ENCODE measurements around the gene POLA2.

POLA2 gene

DNA sequence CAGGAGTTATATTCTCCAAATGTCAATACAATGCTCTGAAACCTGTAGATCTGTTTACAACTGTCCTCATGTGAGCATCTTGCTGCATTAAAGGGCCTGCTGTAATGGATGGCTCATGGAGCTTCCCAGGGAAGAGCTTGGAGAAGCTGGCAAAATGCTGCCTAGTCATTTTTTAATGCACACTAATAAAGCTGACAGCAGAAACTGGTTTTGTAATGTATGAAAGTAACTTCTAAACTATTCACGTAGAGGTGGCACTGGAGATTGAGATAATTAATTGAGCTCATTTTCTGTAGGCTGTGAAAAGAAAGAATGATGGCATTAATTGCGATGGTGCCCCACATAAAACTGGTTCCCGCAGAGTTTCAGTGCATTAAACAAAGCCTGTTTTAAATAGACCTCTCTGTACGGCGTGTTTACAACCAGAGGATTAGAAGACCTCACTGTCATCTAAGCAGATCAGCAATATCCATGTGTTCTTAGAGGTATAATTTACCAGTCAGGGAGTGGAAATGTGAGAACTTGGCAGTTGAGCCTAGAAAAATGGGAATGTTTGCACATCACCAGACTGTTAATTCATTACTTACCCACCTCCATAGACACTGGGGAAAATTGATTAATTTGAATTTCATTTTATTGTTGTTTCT lies 16.0 kb downstream of the POLA2 start:
- Histone ChIP-seq H3K9ac (ENCODE audit: low read length) (no peak overlapping the region), H3K27ac (ENCODE audit: low read depth, low read length) (no peak overlapping the region), H3K36me3 (ENCODE audit: control insufficient read depth, insufficient read depth, low read length) (peaks cover 7% of the 10 kb centered on the region), H3K27me3 (ENCODE audit: control insufficient read depth, insufficient read depth, low read length) (no peaks in the 10 kb centered on the region), H3K4me3 (ENCODE audit: low read length) (no peak overlapping the region), H3K4me1 (ENCODE audit: control insufficient read depth, insufficient read depth, low read length) (peaks cover 17% of the 10 kb centered on the region)

DNA sequence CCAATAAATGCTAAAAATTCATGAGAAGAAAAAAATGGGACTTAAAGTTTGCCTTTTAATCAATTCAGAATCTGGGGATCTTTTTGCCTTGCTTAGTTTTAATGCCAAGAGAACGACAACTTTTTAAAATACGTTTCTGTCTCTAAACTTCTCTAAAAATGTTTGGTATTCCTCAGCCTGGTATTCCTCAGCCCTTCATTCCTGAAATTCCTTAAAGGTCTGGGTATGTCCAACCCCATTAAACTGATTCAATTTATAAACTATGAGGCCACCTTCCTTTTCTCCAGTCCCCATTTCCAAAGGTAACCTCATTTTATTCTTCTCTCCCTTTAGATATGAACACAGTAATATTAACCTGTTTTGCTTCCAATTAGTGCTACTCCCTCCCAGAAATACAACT lies 16.6 kb downstream of the POLA2 start:
- Histone ChIP-seq H3K27ac (ENCODE audit: low read depth, low read length) (no peak overlapping the region), H3K4me1 (ENCODE audit: control insufficient read depth, insufficient read depth, low read length) (peaks cover 17% of the 10 kb centered on the region), H3K4me3 (ENCODE audit: low read length) (no peak overlapping the region), H3K9ac (ENCODE audit: low read length) (no peak overlapping the region), H3K27me3 (ENCODE audit: control insufficient read depth, insufficient read depth, low read length) (no peaks in the 10 kb centered on the region), H3K36me3 (ENCODE audit: control insufficient read depth, insufficient read depth, low read length) (peaks cover 7% of the 10 kb centered on the region)

DNA sequence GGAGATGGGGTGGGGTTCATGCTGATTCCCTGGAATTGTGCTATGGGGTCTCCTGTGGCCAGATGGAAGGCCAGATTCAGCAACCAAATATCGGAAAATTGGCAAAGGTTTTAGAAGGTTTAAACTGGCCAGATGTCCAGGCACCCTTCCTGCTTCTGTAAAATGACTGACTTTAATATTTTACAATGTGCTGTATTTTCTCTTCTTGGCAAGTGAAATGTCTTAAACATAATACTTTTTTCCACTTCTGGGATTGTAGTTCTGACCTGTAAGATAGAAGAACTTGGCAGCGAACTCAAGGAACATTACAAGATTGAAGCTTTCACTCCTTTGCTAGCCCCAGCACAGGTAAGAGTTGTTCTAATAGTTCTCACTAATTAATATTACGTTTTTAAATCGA lies 17.5 kb downstream of the POLA2 start:
- Histone ChIP-seq H3K27ac (ENCODE audit: low read depth, low read length) (peak overlapping the region; percentile 4), H3K4me3 (ENCODE audit: low read length) (no peak overlapping the region), H3K9ac (ENCODE audit: low read length) (no peak overlapping the region), H3K36me3 (ENCODE audit: control insufficient read depth, insufficient read depth, low read length) (peaks cover 7% of the 10 kb centered on the region), H3K27me3 (ENCODE audit: control insufficient read depth, insufficient read depth, low read length) (no peaks in the 10 kb centered on the region), H3K4me1 (ENCODE audit: control insufficient read depth, insufficient read depth, low read length) (peaks cover 17% of the 10 kb centered on the region)

DNA sequence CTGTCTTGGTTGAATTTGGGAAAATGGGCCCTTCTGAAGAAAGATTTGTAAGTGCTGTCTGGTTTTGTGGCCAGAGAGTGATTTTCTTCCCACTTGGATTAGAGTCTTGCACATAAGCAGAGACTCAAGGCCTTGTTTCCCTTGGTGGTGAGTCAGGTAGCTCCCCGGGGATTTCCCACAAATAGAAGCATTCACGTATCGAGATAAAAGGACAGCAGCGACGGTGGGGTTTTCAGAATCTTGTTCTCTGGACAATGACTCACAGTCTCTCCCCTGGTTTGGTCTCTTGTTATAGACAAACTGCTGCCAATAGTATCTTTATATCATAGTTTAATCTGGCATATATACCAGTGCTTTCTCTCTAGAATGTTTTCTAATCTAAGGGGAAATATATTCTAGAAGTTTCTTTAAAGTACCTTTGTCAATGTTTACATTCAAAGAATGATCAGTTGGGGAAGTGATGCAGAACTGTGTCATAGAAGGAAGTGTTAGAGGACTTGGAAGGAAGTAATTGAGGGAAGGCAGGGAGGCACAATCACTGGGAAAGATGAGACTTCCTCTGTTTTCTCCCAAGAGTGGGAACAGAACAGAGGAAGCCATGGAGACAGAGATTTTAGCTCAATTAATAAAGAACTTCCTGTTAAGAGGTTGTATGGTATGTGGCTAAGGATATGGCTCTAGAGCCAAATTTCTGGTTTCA lies 18.1 kb downstream of the POLA2 start:
- Histone ChIP-seq H3K27ac (ENCODE audit: low read depth, low read length) (peak overlapping the region; percentile 37), H3K4me1 (ENCODE audit: control insufficient read depth, insufficient read depth, low read length) (peaks cover 17% of the 10 kb centered on the region), H3K27me3 (ENCODE audit: control insufficient read depth, insufficient read depth, low read length) (no peaks in the 10 kb centered on the region), H3K4me3 (ENCODE audit: low read length) (no peak overlapping the region), H3K9ac (ENCODE audit: low read length) (no peak overlapping the region), H3K36me3 (ENCODE audit: control insufficient read depth, insufficient read depth, low read length) (peaks cover 7% of the 10 kb centered on the region)

DNA sequence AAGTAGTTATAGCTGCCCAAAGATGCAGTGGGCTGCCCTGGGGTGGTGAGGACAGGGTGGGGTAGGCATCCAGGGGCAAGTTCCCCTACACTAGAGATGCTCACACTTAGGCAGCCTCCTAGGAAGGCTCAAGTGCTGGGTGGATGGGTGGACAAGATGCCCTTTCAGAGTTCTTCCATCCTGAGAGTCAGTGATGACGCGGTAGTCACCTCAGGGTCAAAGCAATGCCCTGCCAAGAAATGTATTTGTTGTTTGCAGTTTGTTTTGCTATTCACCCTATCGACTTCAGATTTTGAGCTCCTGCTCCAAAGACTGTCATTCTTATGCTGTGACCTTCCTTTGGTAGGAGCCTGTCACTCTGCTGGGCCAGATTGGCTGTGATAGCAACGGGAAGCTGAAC lies 18.9 kb downstream of the POLA2 start:
- Histone ChIP-seq H3K9ac (ENCODE audit: low read length) (no peak overlapping the region), H3K4me1 (ENCODE audit: control insufficient read depth, insufficient read depth, low read length) (peaks cover 12% of the 10 kb centered on the region), H3K27me3 (ENCODE audit: control insufficient read depth, insufficient read depth, low read length) (no peaks in the 10 kb centered on the region), H3K36me3 (ENCODE audit: control insufficient read depth, insufficient read depth, low read length) (peaks cover 7% of the 10 kb centered on the region), H3K4me3 (ENCODE audit: low read length) (no peak overlapping the region), H3K27ac (ENCODE audit: low read depth, low read length) (peak overlapping the region; percentile 37)

DNA sequence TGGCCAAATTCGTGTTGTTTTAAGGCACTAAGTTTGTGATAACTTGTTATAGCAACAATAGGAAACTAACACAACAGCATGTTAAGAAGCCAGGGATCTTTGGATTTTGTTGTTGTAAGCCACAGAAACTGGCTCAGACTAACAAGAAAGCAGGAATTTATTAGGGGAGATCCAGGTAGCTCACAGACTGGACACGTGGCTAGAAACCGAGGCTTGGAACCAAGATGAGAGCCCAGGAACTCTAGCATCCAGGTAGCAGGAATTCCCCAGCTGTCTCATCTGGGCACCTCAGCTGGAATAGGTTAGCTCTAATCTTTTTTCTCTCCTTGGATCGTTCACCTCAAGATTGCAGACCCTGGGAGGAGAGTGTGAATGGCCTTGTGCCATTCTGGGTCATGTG lies 24.9 kb downstream of the POLA2 start:
- Histone ChIP-seq H3K27me3 (ENCODE audit: control insufficient read depth, insufficient read depth, low read length) (no peaks in the 10 kb centered on the region), H3K4me1 (ENCODE audit: control insufficient read depth, insufficient read depth, low read length) (peaks cover 15% of the 10 kb centered on the region), H3K27ac (ENCODE audit: low read depth, low read length) (no peak overlapping the region), H3K36me3 (ENCODE audit: control insufficient read depth, insufficient read depth, low read length) (peaks cover 3% of the 10 kb centered on the region), H3K4me3 (ENCODE audit: low read length) (no peak overlapping the region), H3K9ac (ENCODE audit: low read length) (no peak overlapping the region)

DNA sequence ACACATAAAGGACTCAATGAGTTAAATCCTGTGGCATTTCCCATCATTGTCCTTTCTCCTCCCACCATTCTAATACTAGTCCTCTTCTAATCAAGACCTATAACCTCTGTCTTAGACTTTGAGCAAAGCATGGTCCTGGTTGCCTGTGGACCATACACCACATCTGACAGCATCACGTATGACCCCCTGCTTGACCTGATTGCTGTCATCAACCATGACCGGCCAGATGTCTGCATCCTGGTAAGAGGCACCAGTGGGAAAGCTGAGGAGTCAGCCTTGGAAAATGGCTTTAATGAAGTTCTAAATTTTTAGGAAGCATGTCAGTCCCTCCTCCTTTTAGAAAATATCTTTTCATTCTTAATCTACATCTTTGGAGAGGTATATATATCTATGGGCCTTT lies 25.8 kb downstream of the POLA2 start:
- Histone ChIP-seq H3K9ac (ENCODE audit: low read length) (no peak overlapping the region), H3K27ac (ENCODE audit: low read depth, low read length) (no peak overlapping the region), H3K27me3 (ENCODE audit: control insufficient read depth, insufficient read depth, low read length) (no peaks in the 10 kb centered on the region), H3K36me3 (ENCODE audit: control insufficient read depth, insufficient read depth, low read length) (no peaks in the 10 kb centered on the region), H3K4me1 (ENCODE audit: control insufficient read depth, insufficient read depth, low read length) (peaks cover 21% of the 10 kb centered on the region), H3K4me3 (ENCODE audit: low read length) (no peak overlapping the region)

DNA sequence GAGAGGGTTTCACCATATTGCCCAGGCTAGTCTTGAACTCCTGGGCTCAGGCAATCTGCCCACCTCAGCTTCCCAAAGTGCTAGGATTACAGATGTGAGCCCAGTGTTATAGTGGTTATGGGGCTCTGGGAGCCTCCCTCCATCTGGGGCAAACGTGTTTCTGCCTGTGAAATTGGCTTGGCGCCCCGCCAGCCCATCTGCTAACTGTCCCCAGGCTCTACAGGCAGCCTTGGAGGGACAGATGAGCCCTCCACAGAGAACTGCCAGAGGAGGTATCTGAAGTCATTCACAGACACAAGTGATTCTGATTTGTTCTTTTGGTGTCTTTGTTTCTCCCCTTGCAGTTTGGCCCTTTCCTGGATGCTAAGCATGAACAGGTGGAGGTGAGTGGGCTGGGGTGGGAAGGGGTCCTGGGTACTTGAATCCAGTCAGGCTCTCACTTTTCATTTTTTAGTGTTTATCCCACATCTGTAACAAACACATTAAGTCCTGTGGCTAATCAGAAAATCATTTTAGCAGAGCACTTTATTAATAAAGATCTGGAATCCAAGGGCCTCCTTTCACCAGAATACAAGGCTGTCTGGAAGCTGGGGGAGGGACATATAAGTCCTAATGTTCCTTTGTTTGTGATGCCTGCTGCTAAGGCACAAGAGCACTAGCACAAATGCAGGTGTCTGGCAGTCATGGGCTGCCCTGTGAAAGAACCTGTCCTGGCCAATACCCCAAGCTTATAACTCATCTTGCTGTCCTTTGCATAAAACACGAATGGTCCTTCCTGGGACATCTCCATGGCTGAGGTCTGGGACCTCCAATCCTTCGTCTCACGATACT lies 27.2 kb downstream of the POLA2 start:
- Histone ChIP-seq H3K4me1 (ENCODE audit: control insufficient read depth, insufficient read depth, low read length) (peaks cover 23% of the 10 kb centered on the region), H3K27me3 (ENCODE audit: control insufficient read depth, insufficient read depth, low read length) (no peaks in the 10 kb centered on the region), H3K27ac (ENCODE audit: low read depth, low read length) (no peak overlapping the region), H3K36me3 (ENCODE audit: control insufficient read depth, insufficient read depth, low read length) (no peaks in the 10 kb centered on the region), H3K4me3 (ENCODE audit: low read length) (no peak overlapping the region), H3K9ac (ENCODE audit: low read length) (no peak overlapping the region)

DNA sequence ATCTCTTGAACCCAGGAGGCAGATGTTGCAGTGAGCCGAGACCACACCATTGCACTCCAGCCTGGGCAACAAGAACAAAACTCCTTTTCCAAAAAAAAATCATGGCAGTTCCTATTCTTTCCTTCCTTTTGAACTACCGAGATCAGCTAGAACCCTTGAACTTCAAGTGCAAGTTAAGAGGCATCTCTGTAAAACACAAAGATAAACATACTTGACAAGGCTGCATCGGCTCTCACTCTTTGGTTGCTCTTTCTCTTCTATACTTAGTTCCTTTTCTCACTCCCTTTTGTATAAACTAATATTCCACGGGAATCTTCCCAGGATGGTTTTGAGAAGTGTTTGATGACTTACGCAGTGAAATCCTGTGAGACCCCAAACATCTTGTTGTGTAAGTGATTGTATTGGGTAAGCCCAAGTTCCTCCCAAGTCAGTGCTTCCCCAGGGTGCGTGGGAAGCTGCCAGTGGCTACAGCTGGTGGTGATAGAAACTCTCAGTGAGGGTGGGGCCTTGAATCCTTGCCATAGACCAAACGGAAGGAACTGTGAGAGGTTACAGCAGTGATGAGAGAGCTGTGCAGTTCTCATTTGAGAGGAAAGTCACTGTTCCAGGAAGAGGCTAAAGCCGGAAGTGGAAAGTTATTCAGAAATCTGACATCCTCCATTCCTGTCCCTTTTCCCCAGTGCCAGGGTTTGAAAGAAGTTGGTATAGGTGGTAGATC lies 28.8 kb downstream of the POLA2 start:
- Histone ChIP-seq H3K4me3 (ENCODE audit: low read length) (no peak overlapping the region), H3K9ac (ENCODE audit: low read length) (no peak overlapping the region), H3K27ac (ENCODE audit: low read depth, low read length) (peak overlapping the region; percentile 95), H3K27me3 (ENCODE audit: control insufficient read depth, insufficient read depth, low read length) (no peaks in the 10 kb centered on the region), H3K4me1 (ENCODE audit: control insufficient read depth, insufficient read depth, low read length) (peaks cover 39% of the 10 kb centered on the region), H3K36me3 (ENCODE audit: control insufficient read depth, insufficient read depth, low read length) (no peaks in the 10 kb centered on the region)

DNA sequence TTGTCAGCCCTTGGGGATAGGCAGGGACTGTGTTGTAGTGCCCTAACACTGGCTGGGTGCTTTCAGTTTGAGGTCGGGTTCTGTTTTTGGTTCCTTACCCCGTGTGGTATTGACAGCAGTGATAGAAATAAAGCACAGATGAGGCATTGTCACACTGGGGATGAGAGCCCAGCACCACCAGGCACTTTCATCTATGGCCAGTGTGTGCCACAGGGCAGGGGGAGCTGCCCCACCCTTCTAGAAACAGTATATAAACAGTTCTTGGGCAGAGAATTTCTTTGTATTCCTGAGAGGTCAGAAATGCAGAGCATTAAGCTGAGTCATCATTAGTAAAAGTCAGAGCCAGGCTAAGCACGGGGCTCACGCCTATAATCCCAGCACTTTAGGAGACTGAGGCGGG lies 29.9 kb downstream of the POLA2 start:
- peaks cover 45% of the 10 kb centered on the region for H3K4me1 ChIP-seq (ENCODE audit: control insufficient read depth, insufficient read depth, low read length)
- H3K9ac ChIP-seq (ENCODE audit: low read length) = no peak overlapping the region
- peak overlapping the region; percentile 17 for H3K4me3 ChIP-seq (ENCODE audit: low read length)

DNA sequence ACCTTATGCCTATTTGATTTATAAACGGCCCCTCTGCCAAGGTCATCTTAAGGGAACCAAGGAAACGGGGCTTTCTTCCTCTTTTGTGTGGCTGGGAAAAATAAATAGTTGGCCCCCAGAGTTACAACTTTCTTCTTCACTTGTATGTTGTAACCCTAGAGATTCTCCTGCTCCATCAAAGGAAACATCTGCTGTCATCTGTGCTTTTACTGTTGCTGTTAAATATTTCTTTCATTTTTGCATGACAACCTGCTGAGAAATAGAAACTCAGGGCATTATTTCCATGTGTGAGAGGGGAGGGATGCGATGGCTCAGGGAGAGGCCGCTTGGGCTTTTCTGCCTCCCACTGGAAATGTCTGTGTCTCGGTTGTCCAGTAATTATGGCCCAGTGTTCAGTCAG lies 31.1 kb downstream of the POLA2 start:
- Histone ChIP-seq H3K4me3 (ENCODE audit: low read length) (no peak overlapping the region), H3K9ac (ENCODE audit: low read length) (no peak overlapping the region), H3K4me1 (ENCODE audit: control insufficient read depth, insufficient read depth, low read length) (peaks cover 51% of the 10 kb centered on the region), H3K27me3 (ENCODE audit: control insufficient read depth, insufficient read depth, low read length) (no peaks in the 10 kb centered on the region), H3K36me3 (ENCODE audit: control insufficient read depth, insufficient read depth, low read length) (no peaks in the 10 kb centered on the region), H3K27ac (ENCODE audit: low read depth, low read length) (peak overlapping the region; percentile 95)

More for the DNA sequence above, 29.9 kb downstream of the POLA2 start:
- Histone ChIP-seq H3K27ac (ENCODE audit: low read depth, low read length) (peak overlapping the region; percentile 95), H3K36me3 (ENCODE audit: control insufficient read depth, insufficient read depth, low read length) (no peaks in the 10 kb centered on the region), H3K27me3 (ENCODE audit: control insufficient read depth, insufficient read depth, low read length) (no peaks in the 10 kb centered on the region)

DNA sequence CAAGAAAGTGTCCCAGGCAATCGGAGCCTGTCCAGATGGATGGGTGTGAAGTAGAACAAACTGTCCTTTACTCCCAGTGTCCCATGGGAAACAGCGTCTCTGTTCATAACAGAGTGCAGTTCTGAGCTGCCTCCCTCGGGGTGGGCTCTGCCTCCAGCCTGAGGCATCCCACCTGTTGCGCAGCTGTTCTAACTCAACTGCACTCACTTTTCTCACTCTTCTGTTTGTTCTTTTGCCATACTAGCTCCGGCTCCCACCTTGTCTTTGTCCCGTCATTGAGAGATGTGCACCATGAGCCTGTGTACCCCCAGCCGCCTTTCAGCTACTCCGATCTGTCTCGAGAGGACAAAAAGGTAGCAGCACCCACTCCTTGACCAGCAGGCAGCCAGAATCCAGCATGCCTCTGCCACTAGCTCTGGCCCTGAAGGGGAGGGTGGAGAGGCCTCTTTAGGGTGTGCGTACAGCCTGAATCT lies 32.2 kb downstream of the POLA2 start:
- H3K9ac ChIP-seq (ENCODE audit: low read length) = no peak overlapping the region
- H3K4me1 ChIP-seq (ENCODE audit: control insufficient read depth, insufficient read depth, low read length) = peaks cover 62% of the 10 kb centered on the region
- no peaks in the 10 kb centered on the region for H3K36me3 ChIP-seq (ENCODE audit: control insufficient read depth, insufficient read depth, low read length)
- H3K4me3 ChIP-seq (ENCODE audit: low read length) = no peak overlapping the region
- H3K27me3 ChIP-seq (ENCODE audit: control insufficient read depth, insufficient read depth, low read length) = no peaks in the 10 kb centered on the region
- H3K27ac ChIP-seq (ENCODE audit: low read depth, low read length) = peak overlapping the region; percentile 95

Measured in rectal smooth muscle tissue (tissue), 1 donor.